NB4 (cell line): Measurements from ENCODE around the gene TOB1.

Source experiments
- CTCF ChIP-seq: IDR thresholded peaks from one replicate; pipeline ENCODE4 v1.5.1; 2012; ENCODE audit warnings: low read depth, low read length
- MAX ChIP-seq: IDR thresholded peaks from 2 replicates; pipeline ENCODE4 v1.6.1; 2011; ENCODE audit warnings: low read depth, low read length
- POLR2A ChIP-seq: IDR thresholded peaks from 2 replicates; pipeline ENCODE4 v1.6.1; 2011; ENCODE audit warnings: mild to moderate bottlenecking; ENCODE audit not compliant: insufficient read length; ENCODE audit errors: extremely low read depth

- no peak for TF ChIP-seq CTCF
- TF ChIP-seq POLR2A, result no peak
- TF ChIP-seq MAX, result no peak
Observed at GRCh38 chr17:50818921-50819657, 47.1 kb downstream of the TOB1 start.
